SK-N-SH (cell line): ENCODE results near the gene NAP1L1. TPM values are rescaled to one million over a fixed set of nuclear protein-coding genes. Genes with fewer than 3 reads are reported as not detected.

ENCODE experiments used
- CTCF ChIA-PET: fragments of 300-600, 350-600 bp; formaldehyde crosslinking; extraction: SDS; loops from one replicate; lab custom pipeline; 2021; lab: Yijun Ruan, JAX
- POLR2A ChIA-PET: fragments of 350-600 bp; sonication (Branson Sonifier 250); formaldehyde crosslinking; extraction: SDS; loops from one replicate; lab custom pipeline; 2020; ENCODE audit warnings: antibody characterized with exemption, inconsistent platforms; lab: Yijun Ruan, JAX
- DNase-seq: peaks from one replicate; pipeline ENCODE4 v3.0.0; 2012
- H2AFZ ChIP-seq: fragments of 200-600 bp; sonication (generic); 2 replicates; pipeline ENCODE4 v1.8.1; 2016; ENCODE audit warnings: antibody characterized with exemption, mild to moderate bottlenecking, low read depth
- H3F3A ChIP-seq: fragments of 200-600 bp; sonication (generic); replicated peaks from 2 replicates; pipeline ENCODE3; 2016; ENCODE audit warnings: antibody characterized with exemption, mild to moderate bottlenecking; ENCODE audit not compliant: insufficient read depth
- H3K27ac ChIP-seq, 2 experiments: fragments of 200-500 bp in 1 of 2; fragments of 200-600 bp in 1 of 2; sonication (Bioruptor generic) in 1 of 2; sonication (generic), shearing (Covaris generic) in 1 of 2; 2 replicates each; pipeline versions ENCODE4 v1.5.1 to v1.6.1; 2014 to 2016; ENCODE audit warnings: low read depth in 2 of 2, inconsistent platforms in 1 of 2, low read length in 1 of 2, mild to moderate bottlenecking in 1 of 2, mixed read lengths in 1 of 2
- H3K27me3 ChIP-seq: fragments of 200-600 bp; sonication (generic), shearing (Covaris generic); 2 replicates; pipeline ENCODE4 v1.6.1; 2016; ENCODE audit warnings: mixed run types; ENCODE audit not compliant: insufficient read depth
- H3K36me3 ChIP-seq, 2 experiments: fragments of 200-500 bp in 1 of 2; fragments of 200-600 bp in 1 of 2; sonication (Bioruptor generic) in 1 of 2; sonication (generic) in 1 of 2; replicated peaks in 1 of 2; 2 replicates each; pipeline versions ENCODE3 to v1.5.1; 2014 to 2016; ENCODE audit warnings: low read length in 1 of 2, mild to moderate bottlenecking in 1 of 2; ENCODE audit not compliant: insufficient read depth in 2 of 2, control insufficient read depth in 1 of 2
- H3K4me1 ChIP-seq, 2 experiments: fragments of 200-500 bp in 1 of 2; fragments of 200-600 bp in 1 of 2; sonication (Bioruptor generic) in 1 of 2; sonication (generic), shearing (Covaris generic) in 1 of 2; 2 replicates each; pipeline versions ENCODE4 v1.5.1 to v1.6.1; 2014 to 2016; ENCODE audit warnings: low read depth in 1 of 2, low read length in 1 of 2, mixed run types in 1 of 2; ENCODE audit not compliant: insufficient read depth in 2 of 2, control insufficient read depth in 1 of 2
- H3K4me2 ChIP-seq: fragments of 200-600 bp; sonication (generic), shearing (Covaris generic); 2 replicates; pipeline ENCODE4 v1.6.1; 2017; ENCODE audit warnings: mixed run types
- H3K4me3 ChIP-seq, 2 experiments: fragments of 200-500 bp in 1 of 2; fragments of 200-600 bp in 1 of 2; sonication (Bioruptor generic) in 1 of 2; sonication (generic), shearing (Covaris generic) in 1 of 2; 2 replicates each; pipeline versions ENCODE4 v1.5.1 to v1.8.1; 2014 to 2016; ENCODE audit warnings: low read depth in 2 of 2, inconsistent platforms in 1 of 2, low read length in 1 of 2, mild to moderate bottlenecking in 1 of 2, mixed read lengths in 1 of 2, moderate library complexity in 1 of 2
- H3K79me2 ChIP-seq: fragments of 200-600 bp; sonication (generic); 2 replicates; pipeline ENCODE4 v1.8.1; 2017; ENCODE audit warnings: mild to moderate bottlenecking; ENCODE audit not compliant: insufficient read depth
- H3K9ac ChIP-seq: fragments of 200-600 bp; sonication (generic); 2 replicates; pipeline ENCODE4 v1.6.1; 2017; ENCODE audit warnings: mixed run types
- H3K9me2 ChIP-seq: fragments of 200-600 bp; sonication (generic); 2 replicates; pipeline ENCODE4 v1.6.1; 2017; ENCODE audit warnings: mixed run types
- H3K9me3 ChIP-seq: fragments of 200-600 bp; sonication (generic); 2 replicates; pipeline ENCODE4 v1.6.1; 2017; ENCODE audit warnings: mixed run types, mild to moderate bottlenecking, moderate library complexity
- H4K20me1 ChIP-seq: fragments of 200-600 bp; sonication (generic); 2 replicates; pipeline ENCODE4 v1.6.1; 2017; ENCODE audit warnings: mild to moderate bottlenecking, mixed run types; ENCODE audit not compliant: insufficient read depth
- CHD2 ChIP-seq: fragments of 150-350 bp; IDR thresholded peaks from 2 replicates; pipeline ENCODE4 v1.6.1; 2018; ENCODE audit warnings: low read length; ENCODE audit not compliant: partially characterized antibody
- ELF1 ChIP-seq: IDR thresholded peaks from 2 replicates; pipeline ENCODE4 v1.4.0; 2012
- EZH2phosphoT487 ChIP-seq: fragments of 200-600 bp; sonication (generic); IDR thresholded peaks from 2 replicates; pipeline ENCODE4 v1.6.1; 2017; ENCODE audit warnings: low read depth, mixed run types, mild to moderate bottlenecking, antibody characterized with exemption, moderate library complexity, borderline replicate concordance
- FOSL2 ChIP-seq: IDR thresholded peaks from 2 replicates; pipeline ENCODE4 v1.4.0; 2012; ENCODE audit warnings: low read depth, mild to moderate bottlenecking, moderate library complexity, borderline replicate concordance
- FOXM1 ChIP-seq: IDR thresholded peaks from 2 replicates; pipeline ENCODE4 v1.4.0; 2012; ENCODE audit warnings: low read depth, mild to moderate bottlenecking
- JUND ChIP-seq: IDR thresholded peaks from 2 replicates; pipeline ENCODE4 v1.4.0; 2012
- MEF2A ChIP-seq: IDR thresholded peaks from 2 replicates; pipeline ENCODE4 v1.4.0; 2012; ENCODE audit warnings: low read depth, borderline replicate concordance
- NRF1 ChIP-seq: IDR thresholded peaks from 2 replicates; pipeline ENCODE4 v1.6.1; 2012; ENCODE audit warnings: low read depth, mild to moderate bottlenecking, low read length
- POLR2AphosphoS5 ChIP-seq: IDR thresholded peaks from 2 replicates; pipeline ENCODE4 v1.6.1; 2012; ENCODE audit warnings: low read depth, low read length
- RCOR1 ChIP-seq: fragments of 150-350 bp; IDR thresholded peaks from 2 replicates; pipeline ENCODE4 v1.6.1; 2017; ENCODE audit warnings: antibody characterized with exemption, low read length
- RFX5 ChIP-seq: IDR thresholded peaks from 2 replicates; pipeline ENCODE4 v1.6.1; 2012; ENCODE audit warnings: mild to moderate bottlenecking, improper control_type of control experiment, low read length
- RXRA ChIP-seq: IDR thresholded peaks from 2 replicates; pipeline ENCODE4 v1.4.0; 2012; ENCODE audit warnings: low read depth, mild to moderate bottlenecking, borderline replicate concordance
- SMC3 ChIP-seq: IDR thresholded peaks from 2 replicates; pipeline ENCODE4 v1.6.1; 2012; ENCODE audit warnings: low read depth, low read length, improper control_type of control experiment
- TAF1 ChIP-seq: IDR thresholded peaks from 2 replicates; pipeline ENCODE4 v1.6.1; 2012; ENCODE audit warnings: low read depth, mild to moderate bottlenecking, low read length, moderate library complexity, borderline replicate concordance
- TCF12 ChIP-seq: IDR thresholded peaks from 2 replicates; pipeline ENCODE4 v1.4.0; 2012
- TEAD4 ChIP-seq: IDR thresholded peaks from 2 replicates; pipeline ENCODE4 v1.4.0; 2012; ENCODE audit warnings: mild to moderate bottlenecking, borderline replicate concordance; ENCODE audit not compliant: insufficient read depth
- WGBS: methylation state at CpG from one replicate; pipeline ENCODE4 v1.1.6; 2017; ENCODE audit warnings: low lambda C conversion rate; 5-methylcytosine and 5-hydroxymethylcytosine counted together
- polyA plus RNA-seq, 3 experiments: library from polyadenylated mRNA; depleted of rRNA; stranded (reverse); fragments of >200 nt; gene quantifications; 2 replicates each; pipeline ENCODE4 v1.2.3, GENCODE V29; 2012
- TF ChIP-seq, protein P1 (sequence below): IDR thresholded peaks from 2 replicates; pipeline ENCODE4 v1.4.0; 2012; ENCODE audit warnings: low read depth, borderline replicate concordance
- TF ChIP-seq, protein P2 (sequence below): fragments of 150-350 bp; IDR thresholded peaks from 2 replicates; pipeline ENCODE4 v1.6.1; 2016; ENCODE audit warnings: mild to moderate bottlenecking, low read depth, low read length
- TF ChIP-seq, protein P3 (sequence below): IDR thresholded peaks from 2 replicates; pipeline ENCODE4 v1.6.1; 2012; ENCODE audit warnings: mild to moderate bottlenecking, low read depth, low read length, moderate library complexity
- TF ChIP-seq, protein P4 (sequence below): fragments of 150-350 bp; IDR thresholded peaks from 2 replicates; pipeline ENCODE4 v1.6.1; 2017; ENCODE audit warnings: antibody characterized with exemption, low read length, low read depth, borderline replicate concordance

The NAP1L1 gene
- polyA plus RNA-seq, 1 of the 3 experiments (the other 2 are of a cell fraction), result 197 TPM

DNA sequence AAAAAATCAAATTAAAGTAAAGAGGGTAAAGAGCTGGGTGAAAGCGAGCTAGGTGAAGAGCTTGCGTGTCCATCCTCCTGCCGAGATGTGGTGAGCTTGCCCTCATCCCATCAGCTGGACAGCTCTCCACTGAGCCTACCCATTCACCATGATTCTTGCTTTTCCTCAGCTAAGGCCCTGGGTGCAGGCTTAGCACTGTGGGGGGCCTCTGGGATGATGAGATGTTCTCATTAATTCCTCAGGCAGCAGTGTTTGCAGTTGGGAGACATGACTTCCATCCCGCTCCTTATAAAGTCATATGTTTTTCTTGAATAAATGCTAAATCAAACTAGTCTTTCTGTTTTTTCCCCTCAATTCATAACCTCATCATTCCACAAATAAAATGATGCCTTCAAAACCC lies 70.9 kb downstream of the NAP1L1 start:
- Histone ChIP-seq H3K27ac (no peak overlapping the region), H3K4me1 (peaks cover 8 to 18% of the 10 kb centered on the region in 2 experiments; a peak in 3 of 4 replicates)

DNA sequence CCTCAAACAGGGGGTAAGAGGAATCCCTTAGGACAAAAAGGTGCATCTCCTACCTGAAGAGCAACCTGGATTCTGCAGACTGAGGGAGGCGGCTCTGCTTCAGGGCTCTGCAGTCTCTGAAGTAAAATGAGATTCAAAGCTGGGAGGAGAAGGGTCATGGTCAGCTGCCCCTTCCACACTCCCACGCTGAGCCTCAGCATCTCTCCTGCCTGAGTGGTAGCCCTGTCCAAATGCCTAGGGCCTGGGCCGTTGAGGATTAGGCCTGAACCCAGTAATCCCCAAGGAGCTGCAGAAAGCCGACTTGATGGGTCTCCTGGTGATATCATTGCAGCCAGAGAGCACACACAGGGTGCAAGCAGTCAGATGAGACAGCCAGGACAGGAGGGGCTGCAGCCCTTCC lies 71.8 kb downstream of the NAP1L1 start:
- TF ChIP-seq, protein P1, sequence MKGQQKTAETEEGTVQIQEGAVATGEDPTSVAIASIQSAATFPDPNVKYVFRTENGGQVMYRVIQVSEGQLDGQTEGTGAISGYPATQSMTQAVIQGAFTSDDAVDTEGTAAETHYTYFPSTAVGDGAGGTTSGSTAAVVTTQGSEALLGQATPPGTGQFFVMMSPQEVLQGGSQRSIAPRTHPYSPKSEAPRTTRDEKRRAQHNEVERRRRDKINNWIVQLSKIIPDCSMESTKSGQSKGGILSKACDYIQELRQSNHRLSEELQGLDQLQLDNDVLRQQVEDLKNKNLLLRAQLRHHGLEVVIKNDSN, result no peak
- TF ChIP-seq, protein P2, sequence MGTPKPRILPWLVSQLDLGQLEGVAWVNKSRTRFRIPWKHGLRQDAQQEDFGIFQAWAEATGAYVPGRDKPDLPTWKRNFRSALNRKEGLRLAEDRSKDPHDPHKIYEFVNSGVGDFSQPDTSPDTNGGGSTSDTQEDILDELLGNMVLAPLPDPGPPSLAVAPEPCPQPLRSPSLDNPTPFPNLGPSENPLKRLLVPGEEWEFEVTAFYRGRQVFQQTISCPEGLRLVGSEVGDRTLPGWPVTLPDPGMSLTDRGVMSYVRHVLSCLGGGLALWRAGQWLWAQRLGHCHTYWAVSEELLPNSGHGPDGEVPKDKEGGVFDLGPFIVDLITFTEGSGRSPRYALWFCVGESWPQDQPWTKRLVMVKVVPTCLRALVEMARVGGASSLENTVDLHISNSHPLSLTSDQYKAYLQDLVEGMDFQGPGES, result no peak
- no peak for TF ChIP-seq TAF1
- 90% methylated on average over 2 of the region's 4 CpGs for WGBS
- H3K9ac ChIP-seq, result no peak overlapping the region
- no peak for DNase-seq
- H3K4me3 ChIP-seq, result no peak overlapping the region
- H3K27ac ChIP-seq, result no peak overlapping the region
- H3K9me3 ChIP-seq, result no peaks in the 10 kb centered on the region
- H3F3A ChIP-seq, result peaks cover 3% of the 10 kb centered on the region
- H3K27me3 ChIP-seq, result no peaks in the 10 kb centered on the region
- H3K4me2 ChIP-seq, result no peak overlapping the region
- no peaks in the 10 kb centered on the region for H3K9me2 ChIP-seq
- H4K20me1 ChIP-seq, result no peaks in the 10 kb centered on the region
- H2AFZ ChIP-seq, result no peak overlapping the region
- H3K36me3 ChIP-seq, result no peaks in the 10 kb centered on the region
- H3K79me2 ChIP-seq, result no peaks in the 10 kb centered on the region
- ChIA-PET CTCF (interaction anchor here (1.1 to 2.3 kb wide), 6 partner anchors 9 to 453 kb away, joined by 3 to 9 read pairs (median 4); no protein-coding TSS in a partner anchor), POLR2A (no interaction called here)
- H3K4me1 ChIP-seq, result peaks cover 6 to 18% of the 10 kb centered on the region in 2 experiments; a peak in 2 of 4 replicates

More for the DNA sequence above, 70.9 kb downstream of the NAP1L1 start:
- WGBS, result 95% methylated on average over 4 of the region's 4 CpGs
- Histone ChIP-seq H3K9me2 (no peaks in the 10 kb centered on the region), H3K79me2 (no peaks in the 10 kb centered on the region), H3F3A (peaks cover 3% of the 10 kb centered on the region), H3K27me3 (no peaks in the 10 kb centered on the region), H3K9me3 (no peaks in the 10 kb centered on the region), H3K9ac (no peak overlapping the region), H2AFZ (no peak overlapping the region), H3K36me3 (no peaks in the 10 kb centered on the region), H4K20me1 (no peaks in the 10 kb centered on the region), H3K4me3 (no peak overlapping the region), H3K4me2 (no peak overlapping the region)
- no peak for DNase-seq
- CTCF ChIA-PET, result interaction anchor here (1.0 to 2.3 kb wide), 8 partner anchors 10 to 486 kb away, joined by 3 to 9 read pairs (median 4); no protein-coding TSS in a partner anchor
- POLR2A ChIA-PET, result interaction anchor here (1.7 kb wide), 1 partner anchor 11 kb away, joined by 7 read pairs; no protein-coding TSS in a partner anchor
- TF ChIP-seq RFX5 (no peak), POLR2AphosphoS5 (no peak), ELF1 (no peak), TEAD4 (no peak), FOSL2 (no peak), NRF1 (no peak), FOXM1 (no peak), SMC3 (no peak), RCOR1 (no peak), EZH2phosphoT487 (no peak), TAF1 (no peak), TCF12 (no peak), RXRA (no peak), JUND (no peak), MEF2A (no peak), CHD2 (no peak)
- TF ChIP-seq, protein P3, sequence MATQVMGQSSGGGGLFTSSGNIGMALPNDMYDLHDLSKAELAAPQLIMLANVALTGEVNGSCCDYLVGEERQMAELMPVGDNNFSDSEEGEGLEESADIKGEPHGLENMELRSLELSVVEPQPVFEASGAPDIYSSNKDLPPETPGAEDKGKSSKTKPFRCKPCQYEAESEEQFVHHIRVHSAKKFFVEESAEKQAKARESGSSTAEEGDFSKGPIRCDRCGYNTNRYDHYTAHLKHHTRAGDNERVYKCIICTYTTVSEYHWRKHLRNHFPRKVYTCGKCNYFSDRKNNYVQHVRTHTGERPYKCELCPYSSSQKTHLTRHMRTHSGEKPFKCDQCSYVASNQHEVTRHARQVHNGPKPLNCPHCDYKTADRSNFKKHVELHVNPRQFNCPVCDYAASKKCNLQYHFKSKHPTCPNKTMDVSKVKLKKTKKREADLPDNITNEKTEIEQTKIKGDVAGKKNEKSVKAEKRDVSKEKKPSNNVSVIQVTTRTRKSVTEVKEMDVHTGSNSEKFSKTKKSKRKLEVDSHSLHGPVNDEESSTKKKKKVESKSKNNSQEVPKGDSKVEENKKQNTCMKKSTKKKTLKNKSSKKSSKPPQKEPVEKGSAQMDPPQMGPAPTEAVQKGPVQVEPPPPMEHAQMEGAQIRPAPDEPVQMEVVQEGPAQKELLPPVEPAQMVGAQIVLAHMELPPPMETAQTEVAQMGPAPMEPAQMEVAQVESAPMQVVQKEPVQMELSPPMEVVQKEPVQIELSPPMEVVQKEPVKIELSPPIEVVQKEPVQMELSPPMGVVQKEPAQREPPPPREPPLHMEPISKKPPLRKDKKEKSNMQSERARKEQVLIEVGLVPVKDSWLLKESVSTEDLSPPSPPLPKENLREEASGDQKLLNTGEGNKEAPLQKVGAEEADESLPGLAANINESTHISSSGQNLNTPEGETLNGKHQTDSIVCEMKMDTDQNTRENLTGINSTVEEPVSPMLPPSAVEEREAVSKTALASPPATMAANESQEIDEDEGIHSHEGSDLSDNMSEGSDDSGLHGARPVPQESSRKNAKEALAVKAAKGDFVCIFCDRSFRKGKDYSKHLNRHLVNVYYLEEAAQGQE, result no peak
- TF ChIP-seq, protein P4, sequence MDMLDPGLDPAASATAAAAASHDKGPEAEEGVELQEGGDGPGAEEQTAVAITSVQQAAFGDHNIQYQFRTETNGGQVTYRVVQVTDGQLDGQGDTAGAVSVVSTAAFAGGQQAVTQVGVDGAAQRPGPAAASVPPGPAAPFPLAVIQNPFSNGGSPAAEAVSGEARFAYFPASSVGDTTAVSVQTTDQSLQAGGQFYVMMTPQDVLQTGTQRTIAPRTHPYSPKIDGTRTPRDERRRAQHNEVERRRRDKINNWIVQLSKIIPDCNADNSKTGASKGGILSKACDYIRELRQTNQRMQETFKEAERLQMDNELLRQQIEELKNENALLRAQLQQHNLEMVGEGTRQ, result no peak
